ENCODE measurements around the gene TMED4. TPM values are rescaled to one million over a fixed set of nuclear protein-coding genes. Genes with fewer than 3 reads are reported as not detected.

TMED4 gene
- polyA plus RNA-seq, 3 donors: 45.7 to 76.7 (median 49.0) TPM

DNA sequence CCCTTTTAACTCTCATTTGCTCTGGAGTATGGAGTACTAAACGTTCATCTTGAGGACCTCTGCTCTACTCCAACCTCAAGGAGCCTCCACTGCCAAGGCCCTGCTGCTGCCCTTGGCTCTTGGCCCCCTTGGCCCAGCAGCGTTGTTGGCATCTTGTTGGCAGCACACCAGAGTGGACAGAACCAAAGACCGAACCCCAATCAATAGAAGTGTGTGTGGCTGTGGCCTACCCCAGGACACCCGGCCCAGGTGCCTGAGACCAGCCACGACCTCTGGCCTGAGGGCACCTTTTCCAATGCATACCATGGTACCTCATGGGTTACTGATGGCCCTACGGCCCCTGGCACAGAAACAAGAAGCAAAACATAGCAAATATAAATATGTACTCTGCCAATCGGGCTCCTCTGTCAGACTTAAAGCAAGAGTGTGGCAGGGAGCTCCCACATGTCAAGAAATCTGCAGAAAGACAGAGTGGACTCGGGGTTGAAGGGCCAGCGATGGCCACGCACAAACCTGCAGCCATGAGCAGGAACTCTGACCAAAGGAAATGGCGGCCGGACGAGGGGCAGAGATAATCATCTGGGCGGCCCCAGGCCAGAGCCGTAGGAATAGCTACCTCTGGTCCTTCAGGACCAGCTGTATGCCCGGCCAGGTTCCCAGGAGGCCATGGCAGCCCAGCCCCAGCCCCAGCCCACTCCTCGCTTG is 43.8 kb downstream of the TMED4 start:
- Histone ChIP-seq H2AFZ (ENCODE audit: insufficient read depth, low read depth, low read length, poor library complexity, severe bottlenecking) (no peak overlapping the region), H3K9me3 (replicated peaks in 1 of 2; ENCODE audit: control insufficient read depth in 1 of 2, insufficient read depth in 1 of 2, low read length in 2 of 2) (no peaks in the 10 kb centered on the region), H4K20me1 (ENCODE audit: insufficient read depth, low read length) (no peaks in the 10 kb centered on the region), H3K27me3 (ENCODE audit: control insufficient read depth in 2 of 2, insufficient read depth in 2 of 2, low read length in 2 of 2) (no peaks in the 10 kb centered on the region), H3K79me2 (ENCODE audit: insufficient read depth, low read length) (no peaks in the 10 kb centered on the region), H3K4me3 (replicated peaks in 1 of 3; ENCODE audit: low read depth in 2 of 3, low read length in 3 of 3) (no peak overlapping the region), H3K27ac (ENCODE audit: low read depth in 1 of 2, low read length in 2 of 2) (no peak overlapping the region), H3K4me2 (replicated peaks; ENCODE audit: extremely low read depth, low read length, poor library complexity, severe bottlenecking) (no peak overlapping the region), H3K4me1 (ENCODE audit: control insufficient read depth in 1 of 2, insufficient read depth in 2 of 2, low read length in 2 of 2) (peaks cover 7 to 10% of the 10 kb centered on the region in 2 donors), H3K9ac (ENCODE audit: insufficient read depth, low read length, poor library complexity, severe bottlenecking) (no peak overlapping the region), H3K36me3 (replicated peaks in 1 of 2; ENCODE audit: control insufficient read depth in 1 of 2, insufficient read depth in 2 of 2, low read length in 2 of 2) (no peaks in the 10 kb centered on the region)
- peaks cover 4% of the 10 kb centered on the region for H3K4me1 Mint-ChIP-seq
- DNase-seq: no peak
- TF ChIP-seq CTCF (IDR thresholded peaks at IDR 0.05): no peak
- no peaks in the 10 kb centered on the region for H3K36me3 Mint-ChIP-seq
- no peaks in the 10 kb centered on the region for H3K9me3 Mint-ChIP-seq
- peaks cover 0 to 9% (median 2%) of the 10 kb centered on the region in 3 donors for H3K27me3 Mint-ChIP-seq (ENCODE audit: low read depth in 3 of 3)
- H3K4me3 Mint-ChIP-seq: no peak overlapping the region
- 97% methylated on average over 14 of the region's 17 CpGs for WGBS (ENCODE audit: insufficient coverage)
- no peak overlapping the region for H3K27ac Mint-ChIP-seq
- intact Hi-C loops (cut with micrococcal nuclease): no loop called here

DNA sequence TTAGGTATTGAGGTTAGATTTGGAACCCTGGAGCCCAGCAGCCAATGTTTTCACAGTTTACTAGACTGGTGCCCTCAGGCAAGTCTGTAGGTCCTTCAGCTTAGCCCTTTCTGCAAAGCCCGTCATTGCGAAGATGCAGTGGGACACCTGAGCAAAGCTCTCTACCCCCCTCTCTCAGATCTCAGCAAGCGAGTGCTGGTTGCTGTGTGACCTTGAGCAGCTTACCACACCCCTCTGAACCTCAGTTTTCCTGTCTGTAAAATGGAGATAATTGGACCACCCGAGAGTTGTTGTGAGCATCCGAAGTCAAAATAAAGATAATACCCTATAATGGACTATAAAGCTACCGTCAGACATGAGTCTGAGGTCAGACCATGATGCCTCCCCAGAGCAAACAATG is 44.6 kb downstream of the TMED4 start:
- no peak for DNase-seq
- no peaks in the 10 kb centered on the region for H3K27me3 ChIP-seq (ENCODE audit: control insufficient read depth in 2 of 2, insufficient read depth in 2 of 2, low read length in 2 of 2)
- no peaks in the 10 kb centered on the region for H4K20me1 ChIP-seq (ENCODE audit: insufficient read depth, low read length)
- Mint-ChIP-seq H3K36me3 (no peaks in the 10 kb centered on the region), H3K27ac (no peak overlapping the region), H3K27me3 (ENCODE audit: low read depth in 3 of 3) (peaks cover 0 to 5% (median 2%) of the 10 kb centered on the region in 3 donors), H3K4me1 (no peaks in the 10 kb centered on the region), H3K4me3 (no peak overlapping the region), H3K9me3 (no peaks in the 10 kb centered on the region)
- intact Hi-C loops (cut with micrococcal nuclease): no loop called here
- no peak overlapping the region for H3K4me3 ChIP-seq (replicated peaks in 1 of 3; ENCODE audit: low read depth in 2 of 3, low read length in 3 of 3)
- no peaks in the 10 kb centered on the region for H3K36me3 ChIP-seq (replicated peaks in 1 of 2; ENCODE audit: control insufficient read depth in 1 of 2, insufficient read depth in 2 of 2, low read length in 2 of 2)
- H3K79me2 ChIP-seq (ENCODE audit: insufficient read depth, low read length): no peaks in the 10 kb centered on the region
- no peak overlapping the region for H2AFZ ChIP-seq (ENCODE audit: insufficient read depth, low read depth, low read length, poor library complexity, severe bottlenecking)
- no peak overlapping the region for H3K4me2 ChIP-seq (replicated peaks; ENCODE audit: extremely low read depth, low read length, poor library complexity, severe bottlenecking)
- no peak for TF ChIP-seq CTCF (IDR thresholded peaks at IDR 0.05)
- H3K4me1 ChIP-seq (ENCODE audit: control insufficient read depth in 1 of 2, insufficient read depth in 2 of 2, low read length in 2 of 2): peaks cover 0 to 2% of the 10 kb centered on the region in 2 donors
- 93% methylated on average over 3 of the region's 6 CpGs for WGBS (ENCODE audit: insufficient coverage)
- no peaks in the 10 kb centered on the region for H3K9me3 ChIP-seq (replicated peaks in 1 of 2; ENCODE audit: control insufficient read depth in 1 of 2, insufficient read depth in 1 of 2, low read length in 2 of 2)
- no peak overlapping the region for H3K9ac ChIP-seq (ENCODE audit: insufficient read depth, low read length, poor library complexity, severe bottlenecking)
- no peak overlapping the region for H3K27ac ChIP-seq (ENCODE audit: low read depth in 1 of 2, low read length in 2 of 2)

Measured in CD14-positive monocyte (primary cell).